HG02943 (cell line): Measurements from ENCODE around the gene MAD2L2.

Experiments
- ATAC-seq: cut with Tn5 transposase; IDR thresholded peaks from one replicate; pipeline ENCODE4 v1.9.1; 2021; ENCODE audit warnings: mild to moderate bottlenecking, low read depth, moderate library complexity; ENCODE audit not compliant: unreplicated experiment

The MAD2L2 gene

GRCh38 chr1:11684070-11684469, 3.1 kb upstream of the MAD2L2 start:
- no peak for ATAC-seq

GRCh38 chr1:11682799-11683198, 1.9 kb upstream of the MAD2L2 start:
- no peak for ATAC-seq

DNA sequence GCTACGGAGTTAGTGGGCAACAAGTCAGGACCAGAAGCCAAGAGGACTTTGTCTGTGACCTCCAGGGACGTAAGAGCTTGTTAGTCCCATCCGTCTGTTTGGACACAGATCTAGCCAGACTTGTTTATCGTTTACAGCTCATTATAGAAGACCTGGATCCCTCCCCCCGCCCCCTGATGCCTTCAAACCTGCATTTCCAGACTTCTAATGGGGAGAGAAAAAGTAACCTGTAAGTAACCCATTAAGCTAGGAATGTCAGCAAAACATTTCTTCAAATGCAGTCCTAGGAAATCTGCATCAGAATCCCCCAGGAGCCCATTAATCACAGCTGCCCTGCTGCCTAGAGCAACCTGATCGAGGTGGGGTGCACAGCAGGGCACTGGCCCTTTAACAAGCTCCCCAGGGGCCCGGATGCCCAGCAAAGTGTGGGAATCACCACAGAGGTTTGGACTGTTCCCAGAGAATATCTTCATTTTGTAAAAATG, 1.4 kb upstream of the MAD2L2 start:
- no peak for ATAC-seq

DNA sequence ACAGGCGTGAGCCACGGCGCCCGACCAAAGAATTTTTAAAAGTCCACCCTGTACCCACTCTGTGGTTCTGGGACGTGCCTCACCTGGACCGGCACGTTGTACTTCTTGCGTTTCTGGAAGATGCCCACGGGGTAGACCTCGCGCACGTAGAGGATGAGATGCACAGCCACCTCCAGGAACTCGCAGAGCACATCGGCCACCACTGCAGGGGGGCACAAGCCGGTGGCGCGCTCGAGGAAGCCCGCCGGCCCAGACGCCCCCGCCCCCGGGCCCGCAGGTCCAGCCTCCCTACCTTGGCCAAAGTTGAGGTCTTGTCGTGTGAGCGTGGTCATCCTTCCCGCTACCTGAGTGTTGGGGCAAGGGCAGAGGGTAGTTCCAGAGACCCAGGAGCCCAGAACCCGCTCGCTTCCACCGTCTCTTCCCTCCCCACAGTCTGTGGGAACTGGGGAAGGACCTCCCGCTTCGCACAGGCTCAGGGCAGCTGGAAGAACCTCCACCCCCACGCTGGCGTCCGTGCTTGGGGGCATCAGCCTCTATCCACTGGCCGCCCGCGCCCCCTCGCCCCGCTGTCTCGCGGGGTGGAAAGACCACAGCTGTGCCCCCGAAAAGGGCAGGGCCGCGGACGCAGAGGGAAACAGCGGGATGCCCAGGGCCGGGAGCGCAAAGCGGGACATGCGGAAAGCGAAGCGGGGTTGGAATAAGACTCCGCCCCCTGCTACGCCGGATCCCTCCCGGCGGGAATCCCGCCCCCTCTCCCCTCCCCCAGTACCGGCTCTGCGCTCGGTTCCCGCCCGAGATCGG, 478 bp downstream of the MAD2L2 start:
- ATAC-seq, result peak; percentile 16

GRCh38 chr1:11678442-11678841, 2.5 kb downstream of the MAD2L2 start:
- ATAC-seq, result no peak

GRCh38 chr1:11676386-11677103, 4.4 kb downstream of the MAD2L2 start:
- no peak for ATAC-seq

- no peak for ATAC-seq
Observed at GRCh38 chr1:11675325-11675724, 5.6 kb downstream of the MAD2L2 start.

- ATAC-seq, result no peak
Observed at GRCh38 chr1:11674488-11674887, 6.5 kb downstream of the MAD2L2 start.

- ATAC-seq, result no peak
Observed at GRCh38 chr1:11673089-11673769, 7.7 kb downstream of the MAD2L2 start.

DNA sequence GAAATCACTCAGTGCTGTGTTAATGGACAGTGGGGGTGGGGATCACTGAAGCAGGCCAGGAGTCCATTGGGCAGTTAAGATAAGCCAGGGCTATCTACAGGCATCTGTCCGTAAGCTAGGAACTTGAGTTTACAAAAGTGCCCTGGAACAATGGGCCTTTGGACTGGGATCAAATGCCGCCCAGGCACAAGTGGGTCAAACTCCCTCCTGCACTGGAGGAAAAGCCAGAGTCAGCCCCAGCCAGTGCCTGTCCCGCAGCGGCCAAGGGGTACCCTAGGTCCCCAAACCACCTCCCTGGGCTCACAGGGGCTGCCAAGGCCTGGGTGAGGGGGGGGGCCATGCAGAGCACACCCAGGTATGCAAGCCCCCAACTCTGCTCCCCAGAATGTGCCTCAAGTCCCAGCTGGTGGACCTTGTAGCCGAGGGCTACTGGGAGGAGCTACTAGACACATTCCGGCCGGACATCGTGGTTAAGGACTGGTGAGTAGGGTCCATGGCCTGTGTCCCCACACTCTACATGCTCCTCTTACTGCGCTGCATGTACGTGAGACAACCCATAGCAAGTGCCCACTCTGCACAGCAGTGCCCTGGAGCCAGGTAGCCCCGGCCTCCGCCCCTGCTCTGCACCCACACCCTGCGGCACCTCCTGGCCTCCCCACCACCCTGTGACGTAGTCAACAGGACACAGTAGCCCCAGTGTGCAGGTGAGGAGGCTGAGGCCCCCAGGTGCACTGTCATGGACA, 9.2 kb downstream of the MAD2L2 start:
- no peak for ATAC-seq

DNA sequence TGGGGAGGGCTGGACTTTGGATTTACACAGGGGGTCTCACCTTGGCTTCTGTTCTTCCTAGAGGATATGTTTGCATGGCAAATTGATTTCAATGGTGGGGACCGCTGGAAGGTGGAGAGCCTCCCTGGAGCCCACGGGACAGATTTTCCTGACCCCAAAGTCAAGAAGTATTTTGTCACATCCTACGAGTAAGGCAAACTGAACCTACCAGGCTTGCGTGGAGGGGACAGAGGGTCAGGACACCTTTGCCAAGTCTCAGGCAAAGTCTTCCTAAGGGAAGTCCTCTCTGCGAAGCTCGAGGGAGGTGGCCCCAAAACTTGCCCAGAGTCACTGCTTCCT, 9.8 kb downstream of the MAD2L2 start:
- ATAC-seq, result no peak

- no peak for ATAC-seq
Observed at GRCh38 chr1:11670747-11671146, 10.2 kb downstream of the MAD2L2 start.

DNA sequence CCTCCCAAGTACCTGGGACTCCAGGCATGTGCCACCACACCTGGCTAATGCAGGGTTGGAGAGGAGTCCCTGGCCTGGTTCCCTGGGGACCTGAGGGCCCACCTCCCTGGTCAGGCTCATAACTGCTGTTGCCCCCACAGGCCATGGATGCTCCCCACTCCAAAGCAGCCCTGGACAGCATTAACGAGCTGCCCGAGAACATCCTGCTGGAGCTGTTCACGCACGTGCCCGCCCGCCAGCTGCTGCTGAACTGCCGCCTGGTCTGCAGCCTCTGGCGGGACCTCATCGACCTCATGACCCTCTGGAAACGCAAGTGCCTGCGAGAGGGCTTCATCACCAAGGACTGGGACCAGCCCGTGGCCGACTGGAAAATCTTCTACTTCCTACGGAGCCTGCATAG, 12.4 kb downstream of the MAD2L2 start:
- ATAC-seq, result no peak

GRCh38 chr1:11664336-11665065, 16.4 kb downstream of the MAD2L2 start:
- ATAC-seq, result peak; percentile 54

GRCh38 chr1:11661103-11661502, 19.8 kb downstream of the MAD2L2 start:
- no peak for ATAC-seq

DNA sequence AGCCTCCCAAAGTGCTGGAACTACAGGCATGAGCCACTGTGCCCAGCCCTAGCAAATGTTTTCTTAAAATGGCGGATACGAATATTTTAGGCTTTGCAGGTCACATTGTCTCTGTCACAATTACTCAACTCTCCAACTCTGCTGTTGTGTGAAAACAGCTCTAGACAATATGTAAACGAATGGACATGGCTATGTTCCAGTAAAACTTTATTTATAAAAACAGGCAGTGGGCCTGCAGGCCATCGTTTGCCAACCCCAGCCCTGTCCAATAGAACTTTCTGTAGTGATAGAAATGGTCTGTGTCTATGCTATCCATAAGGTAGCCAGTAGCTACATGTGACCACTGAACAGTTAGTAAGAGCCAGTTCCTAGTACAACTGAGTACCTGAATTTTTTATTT, 21.2 kb downstream of the MAD2L2 start:
- ATAC-seq, result no peak

GRCh38 chr1:11658542-11658941, 22.4 kb downstream of the MAD2L2 start:
- ATAC-seq, result no peak

GRCh38 chr1:11657654-11658053, 23.3 kb downstream of the MAD2L2 start:
- no peak for ATAC-seq

DNA sequence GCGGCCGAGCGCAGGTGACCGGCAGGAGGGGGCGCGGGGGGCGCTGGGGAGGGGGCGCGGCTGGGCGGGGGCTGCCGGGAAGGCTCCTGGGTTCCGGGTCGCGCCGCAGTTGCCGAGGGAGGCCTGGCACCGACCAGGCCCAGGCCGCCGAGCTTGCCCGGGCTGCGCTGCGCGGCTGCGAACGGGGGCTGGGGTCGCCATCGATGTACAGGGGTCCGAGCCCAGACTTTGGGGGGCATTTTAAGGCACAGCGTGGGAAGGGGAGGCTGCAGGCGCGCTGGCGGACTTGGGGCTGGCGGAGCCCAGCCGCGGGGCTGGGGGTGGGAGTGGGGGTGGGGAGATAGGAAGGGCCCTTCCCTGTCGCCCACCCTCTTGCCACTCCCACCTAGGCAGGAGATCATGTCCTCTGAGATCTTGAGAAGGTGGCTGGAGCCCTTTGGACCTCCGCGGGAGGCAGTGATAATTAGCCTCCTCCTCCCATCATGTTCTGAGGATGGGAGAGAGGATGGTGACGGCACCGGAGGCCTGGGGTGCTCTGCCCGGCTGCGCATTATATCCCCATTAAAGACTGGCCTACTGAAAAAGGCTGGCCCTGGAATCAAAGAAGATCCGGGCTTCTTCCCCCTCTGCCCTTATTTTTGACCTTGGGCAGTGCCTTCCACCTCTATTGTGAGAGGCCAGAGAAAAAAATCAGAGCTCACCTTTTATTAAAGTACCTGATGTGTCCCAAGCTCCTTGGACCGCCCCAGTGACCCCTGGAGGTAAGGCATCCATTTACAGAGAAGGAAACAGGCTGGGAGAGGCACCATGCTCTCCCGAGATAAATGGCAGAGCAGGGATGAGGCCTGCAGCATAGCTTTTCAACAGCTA, 25.8 kb downstream of the MAD2L2 start:
- no peak for ATAC-seq
